HCT116 (cell line): ENCODE measurements around the gene BMF. TPM values are rescaled to one million over a fixed set of nuclear protein-coding genes. Genes with fewer than 3 reads are reported as not detected.

ENCODE experiments used
- ATAC-seq: fragments of 200-7000 bp; cut with Tn5 transposase; 2 replicates; pipeline ENCODE4 v1.9.1; 2020; ENCODE audit warnings: mild to moderate bottlenecking, moderate library complexity
- BruUV-seq: library from RNA; stranded (reverse); fragments of 400-500 nt; replicated peaks from 2 replicates; lab custom pipeline; 2021; lab: Mats Ljungman, UMichigan
- CTCF ChIA-PET: fragments of 300-600 bp; sonication (Branson Sonifier 250); formaldehyde crosslinking; loops from one replicate; lab custom pipeline; 2021; ENCODE audit warnings: antibody characterized with exemption; lab: Charles Lee
- POLR2A ChIA-PET: fragments of 300-600, 350-600 bp; sonication (Branson Sonifier 250); formaldehyde crosslinking; loops from one replicate; lab custom pipeline; 2021; ENCODE audit warnings: antibody characterized with exemption; lab: Charles Lee
- RAD21 ChIA-PET, 2 experiments: fragments of 300-600 bp; sonication (Branson Sonifier 250); formaldehyde crosslinking; loops; one replicate each; lab custom pipeline; 2023; ENCODE audit warnings: low total read pairs in 2 of 2; ENCODE audit not compliant: uncharacterized antibody in 2 of 2, unreplicated experiment in 2 of 2, low non-redundant PET in 1 of 2; lab: Charles Lee
- DNase-seq: peaks from one replicate; pipeline ENCODE4 v3.0.0-alpha.2; 2010; ENCODE audit warnings: low read depth, low spot score
- H2AFZ ChIP-seq: fragments of 200-600 bp; shearing (Covaris generic), sonication (generic); 2 replicates; pipeline ENCODE4 v1.6.1; 2017; ENCODE audit warnings: low read depth, mixed run types, mixed read lengths, antibody characterized with exemption, low read length; ENCODE audit not compliant: poor library complexity, severe bottlenecking
- H3K27ac ChIP-seq: 2 replicates; pipeline ENCODE4 v1.5.1; 2012; ENCODE audit warnings: low read depth, low read length
- H3K27me3 ChIP-seq: fragments of 200-600 bp; sonication (generic); 2 replicates; pipeline ENCODE4 v1.6.1; 2016; ENCODE audit warnings: mixed run types, low read length, mixed read lengths; ENCODE audit not compliant: insufficient read depth
- H3K36me3 ChIP-seq, 2 experiments: fragments of 200-500 bp in 1 of 2; fragments of 200-600 bp in 1 of 2; sonication (Bioruptor generic) in 1 of 2; sonication (generic) in 1 of 2; 2 replicates each; pipeline versions ENCODE4 v1.5.1 to v1.6.1; 2014 to 2016; ENCODE audit warnings: low read length in 2 of 2, inconsistent platforms in 1 of 2, mixed read lengths in 1 of 2, mixed run types in 1 of 2; ENCODE audit not compliant: insufficient read depth in 2 of 2, control insufficient read depth in 1 of 2
- H3K4me1 ChIP-seq, 2 experiments: fragments of 200-600 bp in 1 of 2; sonication (generic) in 1 of 2; 2 replicates each; pipeline versions ENCODE4 v1.5.1 to v1.6.1; 2012 to 2017; ENCODE audit warnings: low read length in 2 of 2, inconsistent platforms in 1 of 2, mild to moderate bottlenecking in 1 of 2, mixed read lengths in 1 of 2, mixed run types in 1 of 2, moderate library complexity in 1 of 2; ENCODE audit not compliant: insufficient read depth in 2 of 2, control insufficient read depth in 1 of 2
- H3K4me2 ChIP-seq: fragments of 200-600 bp; sonication (generic); 2 replicates; pipeline ENCODE4 v1.6.1; 2017; ENCODE audit warnings: mixed run types, low read length, mixed read lengths
- H3K4me3 ChIP-seq, 2 experiments: fragments of 200-600 bp in 1 of 2; sonication (generic) in 1 of 2; replicated peaks in 1 of 2; 2 replicates each; pipeline ENCODE4 v1.5.1; 2011 to 2016; ENCODE audit warnings: low read length in 2 of 2, control low read depth in 1 of 2, low read depth in 1 of 2, mild to moderate bottlenecking in 1 of 2, mixed read lengths in 1 of 2, mixed run types in 1 of 2
- H3K79me2 ChIP-seq: fragments of 200-600 bp; sonication (generic); 2 replicates; pipeline ENCODE4 v1.6.1; 2017; ENCODE audit warnings: mild to moderate bottlenecking, mixed run types, low read length, moderate library complexity, mixed read lengths; ENCODE audit not compliant: insufficient read depth
- H3K9ac ChIP-seq: fragments of 200-600 bp; sonication (generic); 2 replicates; pipeline ENCODE4 v1.6.1; 2016; ENCODE audit warnings: low read length, mixed read lengths
- H3K9me2 ChIP-seq: fragments of 200-600 bp; sonication (generic), shearing (Covaris generic); 2 replicates; pipeline ENCODE4 v1.6.1; 2017; ENCODE audit warnings: mixed run types, mild to moderate bottlenecking, moderate library complexity; ENCODE audit not compliant: insufficient read depth
- H3K9me3 ChIP-seq, 2 experiments: fragments of 200-500 bp in 1 of 2; fragments of 200-600 bp in 1 of 2; sonication (Bioruptor generic) in 1 of 2; sonication (generic) in 1 of 2; 2 replicates each; pipeline ENCODE4 v1.6.1; 2014 to 2017; ENCODE audit warnings: low read length in 2 of 2, mixed read lengths in 2 of 2, inconsistent platforms in 1 of 2, low read depth in 1 of 2, mild to moderate bottlenecking in 1 of 2, mixed run types in 1 of 2, moderate library complexity in 1 of 2; ENCODE audit not compliant: control insufficient read depth in 1 of 2, insufficient read depth in 1 of 2
- H4K20me1 ChIP-seq: fragments of 200-600 bp; sonication (generic), shearing (Covaris generic); 2 replicates; pipeline ENCODE4 v1.6.1; 2017; ENCODE audit warnings: mixed run types, mild to moderate bottlenecking, moderate library complexity; ENCODE audit not compliant: insufficient read depth
- EZH2phosphoT487 ChIP-seq: fragments of 200-600 bp; IDR thresholded peaks from 2 replicates; pipeline ENCODE4 v1.6.1; 2018; ENCODE audit warnings: antibody characterized with exemption, borderline replicate concordance
- JUND ChIP-seq: IDR thresholded peaks from 2 replicates; pipeline ENCODE4 v1.6.1; 2012
- REST ChIP-seq: IDR thresholded peaks from 2 replicates; pipeline ENCODE4 v1.6.1; 2012; ENCODE audit warnings: low read depth
- SIN3A ChIP-seq: IDR thresholded peaks from 2 replicates; pipeline ENCODE4 v1.6.1; 2012; ENCODE audit warnings: low read depth
- TCF7L2 ChIP-seq: IDR thresholded peaks from 2 replicates; pipeline ENCODE4 v1.7.0; 2011; ENCODE audit warnings: borderline replicate concordance, inconsistent platforms; ENCODE audit not compliant: insufficient read depth, insufficient read length; ENCODE audit errors: extremely low read depth
- ZNF274 ChIP-seq: fragments of 200-500 bp; sonication (Bioruptor generic); IDR thresholded peaks from 2 replicates; pipeline ENCODE4 v1.6.1; 2014; ENCODE audit warnings: mild to moderate bottlenecking, low read depth, low read length, inconsistent platforms
- intact Hi-C: fragments of 100-400 bp; cut with micrococcal nuclease; formaldehyde crosslinking; loops from 2 replicates; pipeline ENCODE4 v1.10.0; 2022
- total RNA-seq: library from RNA; stranded (reverse); gene quantifications from one replicate; pipeline ENCODE4 v1.2.1, GENCODE V29; 2021; ENCODE audit not compliant: unreplicated experiment
- TF ChIP-seq, protein P1 (sequence below): IDR thresholded peaks from 2 replicates; pipeline ENCODE4 v1.6.1; 2011; ENCODE audit warnings: mild to moderate bottlenecking, low read length, moderate library complexity; ENCODE audit not compliant: insufficient replicate concordance; ENCODE audit errors: extremely low read depth

Gene BMF
- total RNA-seq, 1 experiment from 2014 or later: 1.0 TPM

DNA sequence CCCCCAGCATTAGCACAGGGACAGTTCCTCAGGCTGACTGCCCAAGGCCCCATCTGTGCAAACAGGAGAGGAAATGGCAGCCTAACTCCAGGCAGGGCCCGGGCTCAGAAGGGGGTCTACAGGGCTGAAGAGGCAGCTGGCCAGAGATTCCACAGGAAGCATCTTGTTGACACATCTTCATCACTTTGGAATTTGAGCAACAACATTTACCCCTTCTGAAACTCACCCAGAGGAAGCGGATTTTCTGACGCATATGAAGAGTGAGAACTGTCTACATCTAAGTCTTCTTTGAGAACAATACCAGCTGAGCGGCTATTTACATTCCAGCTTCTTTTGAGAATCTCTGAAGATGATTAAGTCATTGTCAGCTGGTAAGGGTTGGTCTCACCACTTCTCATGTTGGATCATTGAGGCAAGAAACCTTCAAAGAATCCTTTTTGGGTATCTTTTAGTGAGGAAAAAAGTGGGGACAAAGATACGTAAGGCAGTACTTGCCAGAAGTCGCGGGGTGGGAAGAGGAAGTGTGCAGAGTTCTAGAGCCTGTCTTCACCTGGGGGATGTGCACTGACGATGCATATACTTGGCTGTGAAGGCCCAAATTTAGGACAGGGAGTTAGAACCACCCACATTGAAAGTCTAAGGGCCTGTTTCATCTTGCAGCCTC, 44.3 kb downstream of the BMF start:
- no TSS peak for BruUV-seq
- POLR2A ChIA-PET: no interaction called here
- no peaks in the 10 kb centered on the region for H3K27me3 ChIP-seq
- no peaks in the 10 kb centered on the region for H3K79me2 ChIP-seq
- no peak overlapping the region for H3K4me3 ChIP-seq
- intact Hi-C loops: no loop called here
- no peaks in the 10 kb centered on the region for H4K20me1 ChIP-seq
- H3K9ac ChIP-seq: no peak overlapping the region
- H3K4me2 ChIP-seq: no peak overlapping the region
- no peaks in the 10 kb centered on the region for H3K9me3 ChIP-seq
- CTCF ChIA-PET: no interaction called here
- H3K4me1 ChIP-seq: peaks cover 10 to 23% of the 10 kb centered on the region in 2 experiments
- H3K36me3 ChIP-seq: no peaks in the 10 kb centered on the region
- no peak overlapping the region for H2AFZ ChIP-seq
- RAD21 ChIA-PET: no interaction called here
- ATAC-seq: no peak
- no peaks in the 10 kb centered on the region for H3K9me2 ChIP-seq
- no peak for TF ChIP-seq REST
- TF ChIP-seq, protein P1, sequence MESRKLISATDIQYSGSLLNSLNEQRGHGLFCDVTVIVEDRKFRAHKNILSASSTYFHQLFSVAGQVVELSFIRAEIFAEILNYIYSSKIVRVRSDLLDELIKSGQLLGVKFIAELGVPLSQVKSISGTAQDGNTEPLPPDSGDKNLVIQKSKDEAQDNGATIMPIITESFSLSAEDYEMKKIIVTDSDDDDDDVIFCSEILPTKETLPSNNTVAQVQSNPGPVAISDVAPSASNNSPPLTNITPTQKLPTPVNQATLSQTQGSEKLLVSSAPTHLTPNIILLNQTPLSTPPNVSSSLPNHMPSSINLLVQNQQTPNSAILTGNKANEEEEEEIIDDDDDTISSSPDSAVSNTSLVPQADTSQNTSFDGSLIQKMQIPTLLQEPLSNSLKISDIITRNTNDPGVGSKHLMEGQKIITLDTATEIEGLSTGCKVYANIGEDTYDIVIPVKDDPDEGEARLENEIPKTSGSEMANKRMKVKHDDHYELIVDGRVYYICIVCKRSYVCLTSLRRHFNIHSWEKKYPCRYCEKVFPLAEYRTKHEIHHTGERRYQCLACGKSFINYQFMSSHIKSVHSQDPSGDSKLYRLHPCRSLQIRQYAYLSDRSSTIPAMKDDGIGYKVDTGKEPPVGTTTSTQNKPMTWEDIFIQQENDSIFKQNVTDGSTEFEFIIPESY: no peak
- TF ChIP-seq SIN3A: no peak
- TF ChIP-seq TCF7L2: no peak
- TF ChIP-seq EZH2phosphoT487: no peak
- no peak for TF ChIP-seq JUND
- no peak for TF ChIP-seq ZNF274
- no peak for DNase-seq
- H3K27ac ChIP-seq: no peak overlapping the region
